ENCODE measurements around the gene CBLB.

DNA sequence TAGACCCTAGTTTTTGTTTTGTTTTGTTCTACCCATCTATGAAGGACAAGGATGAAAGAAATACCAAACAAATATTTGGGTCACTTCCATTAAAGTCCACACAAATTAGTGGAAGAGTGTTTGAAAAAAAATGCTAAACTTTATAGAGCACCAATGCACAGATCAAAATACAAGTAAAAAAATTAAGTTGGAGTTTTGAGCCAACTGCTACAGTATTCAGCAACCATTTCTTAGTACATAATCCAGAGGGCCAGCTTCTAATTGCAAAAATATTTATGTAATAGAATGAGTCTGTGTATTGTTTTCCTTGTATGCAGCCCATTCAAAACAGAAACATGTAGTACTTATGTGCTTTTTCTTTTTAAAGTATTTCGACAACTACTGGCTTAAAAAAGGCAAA is 121.1 kb downstream of the CBLB start:
- TF ChIP-seq, protein P1, sequence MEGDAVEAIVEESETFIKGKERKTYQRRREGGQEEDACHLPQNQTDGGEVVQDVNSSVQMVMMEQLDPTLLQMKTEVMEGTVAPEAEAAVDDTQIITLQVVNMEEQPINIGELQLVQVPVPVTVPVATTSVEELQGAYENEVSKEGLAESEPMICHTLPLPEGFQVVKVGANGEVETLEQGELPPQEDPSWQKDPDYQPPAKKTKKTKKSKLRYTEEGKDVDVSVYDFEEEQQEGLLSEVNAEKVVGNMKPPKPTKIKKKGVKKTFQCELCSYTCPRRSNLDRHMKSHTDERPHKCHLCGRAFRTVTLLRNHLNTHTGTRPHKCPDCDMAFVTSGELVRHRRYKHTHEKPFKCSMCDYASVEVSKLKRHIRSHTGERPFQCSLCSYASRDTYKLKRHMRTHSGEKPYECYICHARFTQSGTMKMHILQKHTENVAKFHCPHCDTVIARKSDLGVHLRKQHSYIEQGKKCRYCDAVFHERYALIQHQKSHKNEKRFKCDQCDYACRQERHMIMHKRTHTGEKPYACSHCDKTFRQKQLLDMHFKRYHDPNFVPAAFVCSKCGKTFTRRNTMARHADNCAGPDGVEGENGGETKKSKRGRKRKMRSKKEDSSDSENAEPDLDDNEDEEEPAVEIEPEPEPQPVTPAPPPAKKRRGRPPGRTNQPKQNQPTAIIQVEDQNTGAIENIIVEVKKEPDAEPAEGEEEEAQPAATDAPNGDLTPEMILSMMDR (conservative IDR thresholded peaks at IDR 0.05), result no peak
- TF ChIP-seq ZFX (IDR thresholded peaks at IDR 0.05), result no peak

Data from C4-2B (cell line).